K562 (cell line): ENCODE data around the gene NUP62.

Experiments
- CTCF ChIP-seq, 3 experiments: IDR thresholded peaks in 2 of 3; conservative IDR thresholded peaks in 1 of 3; 2 replicates each; pipeline ENCODE4 v1.5.1; 2011 to 2012; ENCODE audit warnings: low read length in 3 of 3, mild to moderate bottlenecking in 3 of 3, control low read depth in 2 of 3, improper control_type of control experiment in 1 of 3, inconsistent platforms in 1 of 3, low read depth in 1 of 3, mixed read lengths in 1 of 3, moderate library complexity in 1 of 3; ENCODE audit not compliant: insufficient read depth in 2 of 3
- ELF1 ChIP-seq: fragments of 200-800 bp; sonication (Bioruptor generic); IDR thresholded peaks from 2 replicates; pipeline ENCODE4 v1.6.1; 2016; ENCODE audit warnings: missing genetic modification characterization, missing compliant biosample characterization
- POLR2A ChIP-seq: fragments of 450-650 bp; conservative IDR thresholded peaks from 2 replicates; pipeline ENCODE4 v1.6.1; 2016
- RFX5 ChIP-seq: IDR thresholded peaks from 2 replicates; pipeline ENCODE4 v1.6.1; 2011; ENCODE audit warnings: low read depth, mild to moderate bottlenecking, improper control_type of control experiment, low read length
- ZFX ChIP-seq: sonication (generic); formaldehyde crosslinking; IDR thresholded peaks from 2 replicates; pipeline ENCODE4 v1.8.0; 2022; ENCODE audit warnings: mild to moderate bottlenecking, missing genetic modification reagents, moderate library complexity

GRCh38 chr19:49978324-49978723 lies 49.0 kb upstream of the NUP62 start:
- no peak for TF ChIP-seq POLR2A
- TF ChIP-seq ELF1 (tag), result no peak
- TF ChIP-seq RFX5, result no peak
- TF ChIP-seq ZFX (CRISPR knock-in tag), result no peak
- TF ChIP-seq CTCF (IDR thresholded peaks at IDR 0.05 in 2 of 3, conservative IDR thresholded peaks at IDR 0.05 in 1 of 3; ENCODE audit: insufficient read depth in 2 of 3, low read depth in 1 of 3, low read length in 3 of 3), result no peak
